COLO668 (cell line): Measurements from ENCODE around the gene TMEM225B.
"Not testable (repeated sequence)": the region's sequence is repeated elsewhere in the genome, so short reads cannot be mapped to it uniquely, and the experiment has no call there.

Experiments
- DNase-seq: peaks from one replicate; lab custom pipeline; 2025; ENCODE audit not compliant: unreplicated experiment; lab: John Stamatoyannopoulos, UW

TMEM225B gene

DNA sequence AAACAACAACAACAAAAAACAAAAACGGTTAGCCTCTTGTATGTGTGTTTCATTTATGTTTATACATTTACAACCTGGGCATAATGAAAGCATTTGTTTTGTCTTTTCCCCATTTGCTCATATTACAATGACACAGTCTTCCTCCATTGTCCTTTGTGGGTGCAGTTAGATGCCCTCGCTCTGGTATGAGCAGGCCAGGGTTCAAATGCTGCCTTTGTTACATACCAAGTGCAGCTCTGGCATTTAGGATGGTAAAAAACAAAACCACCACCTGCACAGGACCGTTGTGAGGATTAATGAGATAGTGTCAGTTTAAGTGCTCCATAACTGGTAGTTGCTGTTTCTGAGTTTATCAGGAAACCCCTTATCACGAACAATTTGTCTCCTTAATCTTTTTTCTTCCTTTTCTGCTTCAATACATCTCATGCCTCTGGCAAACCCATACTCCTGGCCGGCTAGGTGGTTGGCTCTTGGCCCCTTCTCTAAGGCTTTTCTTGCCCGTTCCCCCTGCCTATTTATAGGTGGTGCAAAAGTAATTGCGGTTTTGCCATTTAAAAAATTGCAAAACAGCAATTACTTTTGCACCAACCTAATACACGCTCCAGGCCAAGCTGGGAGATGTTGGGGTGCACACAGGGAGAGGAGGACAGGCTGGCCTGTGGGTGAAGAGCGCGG is 18.6 kb upstream of the TMEM225B start:
- DNase-seq, result no peak

DNA sequence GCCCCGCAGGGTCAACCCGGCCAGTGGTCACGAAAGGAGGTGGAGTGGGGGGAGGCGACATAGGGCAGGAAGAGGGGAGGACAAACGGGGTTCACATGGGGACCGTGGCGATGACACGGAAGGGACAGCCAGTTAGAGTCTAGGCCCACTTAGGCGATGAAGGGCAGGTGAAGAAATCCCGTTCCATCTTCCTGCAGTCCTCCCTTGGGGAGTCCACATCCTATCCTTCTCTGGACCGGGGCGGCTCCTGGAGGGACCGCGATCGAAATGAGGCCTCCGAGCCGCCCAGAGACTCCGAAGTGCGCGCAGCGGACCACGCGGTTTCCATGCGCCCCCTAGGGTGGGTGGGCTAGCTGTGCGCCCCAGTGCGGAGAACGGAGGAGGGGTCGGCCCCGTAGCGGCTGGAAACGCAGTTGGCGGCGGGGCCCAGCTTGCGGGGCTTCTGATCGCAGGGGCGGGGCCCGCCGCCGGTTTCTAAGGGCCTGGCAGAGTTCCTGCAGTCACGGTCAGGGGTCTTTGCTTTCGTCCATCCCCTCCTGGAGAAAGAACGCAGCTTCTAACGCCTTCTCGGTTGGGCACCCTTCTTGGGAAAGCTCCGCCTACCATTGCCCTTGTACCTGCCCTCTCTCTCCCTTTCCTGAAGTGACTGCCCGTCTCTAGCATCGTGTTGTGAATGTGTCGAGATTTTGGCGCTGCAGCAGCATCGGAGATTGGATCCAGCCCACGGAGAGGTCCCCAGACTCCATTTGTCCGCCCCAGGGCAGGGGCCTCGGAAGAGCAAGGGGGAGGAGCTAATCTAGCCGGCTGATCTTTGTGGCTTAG is 17.9 kb upstream of the TMEM225B start:
- peak; percentile 39 for DNase-seq

DNA sequence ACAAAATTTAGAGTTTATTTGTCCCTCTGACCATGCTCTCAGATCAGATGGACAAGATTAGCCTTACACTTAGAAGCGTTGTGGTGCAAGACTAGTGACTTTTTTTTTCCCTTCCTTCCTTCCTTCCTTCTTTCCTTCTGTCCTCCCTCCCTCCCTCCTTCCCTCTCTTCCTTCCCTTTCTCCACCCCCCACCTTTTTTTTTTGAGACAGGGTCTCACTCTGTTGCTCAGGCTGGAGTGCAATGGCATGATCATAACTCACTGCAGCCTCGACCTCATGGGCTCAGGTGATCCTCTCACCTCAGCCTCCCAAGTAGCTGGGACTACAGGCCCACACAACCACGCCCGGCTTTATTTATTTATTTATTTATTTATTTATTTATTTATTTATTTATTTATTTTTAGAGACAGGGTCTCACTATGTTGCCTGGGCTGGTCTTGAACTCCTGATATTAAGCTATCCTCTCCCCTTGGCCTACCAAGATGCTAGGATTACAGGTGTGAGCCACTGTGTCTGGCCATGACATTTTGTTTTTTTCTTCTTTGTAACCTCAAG is 17.2 kb upstream of the TMEM225B start:
- DNase-seq, result not testable (repeated sequence)

DNA sequence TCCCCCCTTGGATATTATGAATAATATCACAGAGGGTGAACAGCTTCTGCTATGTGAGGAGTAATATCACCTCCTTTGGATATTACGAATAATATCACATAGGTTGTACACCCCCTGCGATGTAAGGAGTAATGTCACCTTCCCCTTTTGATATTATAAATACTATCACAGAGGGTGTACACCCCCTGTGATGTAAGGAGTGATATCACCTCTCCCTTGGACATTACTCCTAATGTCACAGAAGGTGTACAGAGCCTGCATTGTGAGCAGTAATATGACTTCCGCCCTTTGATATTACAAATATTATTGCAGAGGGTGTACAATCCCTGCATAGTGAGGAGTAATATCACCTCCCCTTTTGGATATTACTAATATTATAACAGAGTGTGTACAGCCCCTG is 9.2 kb upstream of the TMEM225B start:
- no peak for DNase-seq

DNA sequence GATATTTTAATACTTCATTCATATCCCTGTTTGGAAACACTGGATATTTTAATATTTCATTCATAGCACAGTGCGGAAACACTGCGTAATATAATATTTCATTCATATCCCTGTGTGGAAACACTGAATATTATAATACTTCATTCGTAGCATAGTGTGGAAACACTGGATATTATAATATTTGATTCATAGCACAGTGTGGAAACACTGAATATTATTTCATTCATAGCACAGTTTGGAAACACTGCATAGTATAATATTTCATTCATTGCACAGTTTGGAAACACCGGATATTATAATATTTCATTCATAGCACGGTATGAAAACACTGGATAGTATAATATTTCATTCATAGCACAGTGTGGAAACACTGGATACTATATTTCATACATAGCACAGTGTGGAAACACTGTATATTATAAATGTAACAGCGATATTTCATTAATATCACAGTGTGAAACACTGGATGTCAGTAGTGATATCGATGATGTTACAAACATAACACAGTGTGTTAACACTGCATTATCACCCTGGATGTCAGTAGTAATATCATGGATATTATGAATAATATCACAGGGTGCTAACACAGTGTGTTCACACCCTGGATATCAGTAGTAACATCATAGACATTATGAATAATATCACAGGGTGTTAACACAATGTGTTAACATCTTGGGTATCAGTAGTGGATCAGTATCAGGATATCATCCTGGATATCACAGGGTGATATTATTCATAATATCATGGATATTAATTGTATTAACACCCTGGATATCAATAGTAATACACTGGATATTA is 2.9 kb upstream of the TMEM225B start:
- no peak for DNase-seq

DNA sequence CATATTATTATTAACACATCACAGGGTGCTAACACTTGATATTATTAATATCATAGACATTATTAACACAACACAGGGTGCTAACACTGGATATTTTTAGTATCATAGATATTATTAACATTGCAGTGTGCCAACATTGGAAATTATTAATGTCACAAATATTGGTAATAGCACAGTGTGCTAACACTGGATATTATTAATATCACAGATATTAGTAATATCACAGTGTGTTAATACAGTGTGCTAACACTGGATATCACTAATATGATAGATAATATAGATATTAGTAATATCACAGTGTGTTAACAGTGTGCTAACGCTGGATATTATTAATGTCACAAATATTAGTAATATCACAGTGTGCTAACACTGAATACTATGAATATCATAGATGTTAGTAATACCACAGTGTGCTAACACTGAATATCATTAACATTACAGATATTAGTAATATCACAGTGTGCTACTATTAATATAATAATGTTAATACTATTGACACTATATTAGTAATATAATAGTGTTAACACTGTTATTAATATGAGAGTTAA is 1.6 kb upstream of the TMEM225B start:
- no peak for DNase-seq

DNA sequence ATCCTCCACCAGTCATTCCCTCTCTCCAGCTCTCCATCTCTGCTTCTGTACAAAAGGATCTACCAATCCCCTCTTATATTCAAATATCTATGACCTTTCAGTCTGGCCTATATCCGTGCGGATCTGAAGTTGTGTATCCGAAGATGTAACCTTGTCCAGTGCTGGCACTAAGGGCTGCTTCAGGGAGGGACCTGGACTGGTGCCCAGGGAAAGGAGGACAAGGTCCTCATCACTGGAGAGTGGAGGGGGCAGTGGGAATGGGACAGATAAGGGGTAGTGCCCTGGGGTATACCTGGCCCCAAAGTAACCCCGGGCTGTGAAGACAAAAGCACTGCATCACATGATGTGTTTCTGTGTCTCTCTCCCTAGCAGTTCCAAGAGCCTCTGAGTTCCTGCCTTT is 1.8 kb downstream of the TMEM225B start:
- DNase-seq, result no peak

DNA sequence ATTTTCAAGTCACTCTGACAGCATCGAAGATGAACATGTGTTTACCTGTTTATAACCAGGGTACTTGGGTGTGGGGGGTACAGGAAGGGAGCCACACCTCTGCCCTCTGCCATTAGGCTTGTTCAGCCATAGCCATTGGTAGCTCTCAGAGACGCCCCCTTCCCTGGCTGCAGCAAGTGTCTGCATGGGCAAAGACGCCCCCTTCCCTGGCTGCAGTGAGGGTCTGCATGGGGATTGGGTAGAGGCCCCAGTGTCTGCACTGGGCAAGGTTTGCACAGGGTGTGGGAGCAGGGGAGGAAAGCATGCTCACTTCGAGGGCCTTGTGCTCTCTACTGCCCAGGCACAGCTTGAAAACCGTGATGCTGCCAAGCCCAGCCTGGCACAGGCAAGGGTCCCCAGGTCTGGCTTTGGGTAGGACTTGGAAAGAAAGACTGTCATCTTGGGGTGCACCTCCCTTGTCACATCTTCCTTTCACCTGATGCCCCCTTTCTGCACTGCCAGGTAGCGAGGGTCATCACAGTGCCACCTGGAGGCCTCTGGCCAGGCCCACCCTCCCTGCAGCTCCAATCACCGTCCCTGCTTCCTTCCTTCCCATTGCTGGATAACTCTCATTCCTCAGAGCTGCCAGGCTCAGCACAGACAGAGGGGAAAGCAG is 3.7 kb downstream of the TMEM225B start:
- DNase-seq, result no peak

DNA sequence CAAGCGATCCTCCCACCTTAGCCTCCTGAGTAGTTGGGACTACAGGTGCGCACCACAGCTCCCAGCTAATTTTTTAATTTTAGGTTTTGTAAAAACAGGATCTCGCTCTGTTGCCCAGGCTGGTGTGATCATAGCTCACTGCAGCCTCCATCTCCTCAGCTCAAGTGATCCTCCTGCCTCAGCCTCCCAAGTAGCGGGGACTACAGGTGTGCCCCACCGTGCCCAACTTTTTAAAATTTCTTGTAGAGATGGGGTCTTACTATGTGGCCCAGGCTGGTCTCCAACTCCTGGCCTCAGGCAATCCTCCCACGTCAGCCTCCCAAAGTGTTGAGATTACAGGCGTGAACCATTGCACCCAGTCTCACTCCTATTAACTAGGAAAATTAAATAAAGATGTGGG is 7.5 kb downstream of the TMEM225B start:
- DNase-seq, result no peak

DNA sequence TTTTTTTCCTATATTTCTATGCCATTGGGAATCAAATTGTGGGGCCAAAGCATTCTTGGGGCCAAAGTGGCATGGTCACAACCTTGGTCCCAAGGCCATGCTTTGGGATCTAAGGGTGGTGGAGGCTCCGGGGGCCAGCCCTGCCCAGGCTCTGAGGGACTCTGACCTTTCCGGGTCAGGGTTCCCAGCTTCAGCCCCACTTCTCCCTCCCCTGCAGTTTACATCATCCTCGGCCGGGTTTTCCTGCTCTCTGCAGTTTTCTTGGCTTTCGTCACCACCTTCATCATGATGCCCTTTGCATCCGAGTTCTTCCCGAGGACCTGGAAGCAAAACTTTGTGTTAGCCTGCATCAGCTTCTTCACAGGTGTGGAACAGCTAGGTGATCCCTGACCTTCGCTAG is 8.5 kb downstream of the TMEM225B start:
- DNase-seq, result no peak

DNA sequence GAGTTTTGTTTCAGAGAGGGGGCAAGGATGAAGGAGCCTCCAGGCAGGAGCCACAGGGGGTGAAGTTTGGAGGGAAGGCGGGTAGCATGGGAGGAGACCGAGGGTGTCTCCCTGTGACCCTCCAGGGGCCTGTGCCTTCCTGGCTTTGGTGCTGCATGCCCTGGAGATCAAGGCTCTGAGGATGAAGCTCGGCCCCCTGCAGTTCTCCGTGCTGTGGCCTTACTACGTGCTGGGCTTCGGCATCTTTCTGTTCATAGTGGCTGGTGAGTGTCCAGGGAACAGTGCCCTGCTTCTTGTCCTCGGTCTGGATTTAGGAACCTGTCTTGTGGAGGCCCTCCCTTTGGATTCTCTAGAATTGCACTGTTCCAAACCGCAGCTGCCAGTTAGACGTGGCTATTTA is 9.5 kb downstream of the TMEM225B start:
- no peak for DNase-seq

DNA sequence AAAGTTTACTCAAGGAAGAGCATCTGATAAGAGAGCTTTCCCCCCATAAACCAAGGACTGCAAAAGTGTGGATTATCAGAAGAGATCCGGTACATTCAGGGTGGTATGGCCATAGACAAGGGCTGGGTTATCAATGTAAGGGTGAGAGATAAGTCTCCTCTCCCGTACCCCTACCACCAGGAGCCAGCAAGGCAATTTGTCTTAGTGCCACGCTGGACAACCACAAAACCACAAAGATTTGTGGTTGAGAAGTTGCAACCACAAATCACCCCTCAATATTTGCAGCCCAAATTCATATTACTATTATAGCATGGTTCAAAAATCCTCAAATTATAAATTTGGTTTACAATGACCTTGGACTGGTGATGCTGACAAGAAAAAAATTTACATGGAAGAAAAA is 16.4 kb downstream of the TMEM225B start:
- DNase-seq, result no peak

DNA sequence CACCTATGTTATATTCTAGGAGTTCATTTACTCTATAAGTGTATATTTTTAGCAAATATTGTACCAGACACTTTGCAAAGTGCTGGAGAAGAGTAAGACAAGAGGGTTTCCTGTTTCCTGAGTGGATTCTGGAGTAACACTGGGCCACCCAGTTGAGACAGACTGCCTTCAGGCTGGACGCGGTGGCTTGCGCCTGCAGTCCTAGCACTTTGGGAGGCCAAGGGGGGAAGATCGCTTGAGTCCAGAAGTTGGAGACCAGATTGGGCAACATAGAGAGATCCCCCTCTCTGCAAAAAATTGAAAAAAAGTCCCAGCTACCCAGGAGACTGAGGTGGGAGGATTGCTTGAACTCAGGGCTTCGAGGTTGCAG is 17.9 kb downstream of the TMEM225B start:
- DNase-seq, result no peak

DNA sequence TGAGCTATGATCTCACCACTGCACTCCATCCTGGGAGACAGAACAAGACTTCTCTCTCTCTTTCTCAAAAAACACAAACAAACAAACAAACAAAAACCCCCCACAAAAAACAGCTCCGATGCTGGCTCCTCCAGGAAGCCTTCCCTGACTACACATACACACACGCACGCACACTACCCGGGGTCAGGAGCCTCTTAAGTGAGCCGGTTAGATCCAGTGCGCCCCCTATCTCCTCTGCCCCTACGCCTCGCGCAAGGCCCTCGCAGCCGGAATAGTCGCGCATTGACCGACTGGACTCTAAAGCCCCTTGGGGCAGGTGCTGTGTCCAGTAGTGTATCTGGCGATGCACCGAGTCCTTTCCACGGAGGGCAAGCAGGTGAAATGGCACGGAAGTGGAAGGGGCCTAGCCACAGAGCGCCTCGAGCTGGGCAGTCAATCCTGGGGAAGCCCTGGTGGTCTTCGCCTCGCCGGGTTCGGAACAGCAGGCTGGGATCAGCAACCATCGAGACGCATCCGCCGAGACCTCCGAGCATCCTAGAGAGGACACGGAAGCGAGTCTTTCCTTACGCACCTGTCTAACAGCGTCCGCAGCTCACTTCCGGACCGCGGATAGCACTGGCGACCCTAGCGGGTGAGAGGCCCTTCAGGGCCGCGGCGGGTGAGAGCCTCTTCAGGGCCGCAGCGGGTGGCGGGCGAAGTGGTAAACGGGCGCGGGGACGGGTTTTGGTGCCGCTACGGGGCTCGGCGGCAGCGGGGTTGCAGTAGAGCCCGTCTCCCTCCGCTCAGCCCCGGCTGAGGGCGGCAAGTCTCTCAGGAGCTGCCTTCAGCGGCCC is 18.5 kb downstream of the TMEM225B start, which contains the start of gene ZSCAN25:
ZSCAN25 (plus strand) TSS at position 588 of the 833 bp plus-strand sequence. CDS start 2,661 bp downstream, outside the sequence.
- peak; percentile 94 for DNase-seq

DNA sequence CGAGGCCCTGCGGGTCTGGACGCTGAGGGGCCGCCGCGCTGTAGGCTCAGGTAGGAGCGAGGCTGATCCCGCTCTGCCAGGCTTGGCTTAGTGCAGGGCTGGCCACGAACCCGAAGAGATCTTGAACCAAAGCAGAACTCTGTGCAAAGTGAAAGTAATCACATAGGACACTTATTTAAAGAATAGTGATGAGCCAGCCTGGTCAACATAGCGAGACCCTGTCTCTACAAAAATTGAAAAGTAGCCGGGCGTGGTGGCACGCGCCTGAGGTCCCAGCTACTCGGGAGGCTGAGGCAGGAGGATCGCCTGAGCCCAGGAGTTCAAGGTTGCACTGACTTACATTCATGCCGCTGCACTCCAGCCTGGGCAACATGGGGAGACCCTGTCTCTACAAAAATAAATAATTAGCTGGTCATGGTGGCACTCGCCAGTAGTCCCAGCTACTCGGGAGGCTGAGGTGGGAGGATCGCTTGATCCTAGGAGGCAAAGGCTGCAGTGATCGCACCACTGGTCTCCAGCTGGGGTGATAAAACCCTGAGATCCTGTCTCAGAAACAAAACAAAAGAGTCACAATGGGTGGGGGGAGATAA is 19.2 kb downstream of the TMEM225B start:
- no peak for DNase-seq

DNA sequence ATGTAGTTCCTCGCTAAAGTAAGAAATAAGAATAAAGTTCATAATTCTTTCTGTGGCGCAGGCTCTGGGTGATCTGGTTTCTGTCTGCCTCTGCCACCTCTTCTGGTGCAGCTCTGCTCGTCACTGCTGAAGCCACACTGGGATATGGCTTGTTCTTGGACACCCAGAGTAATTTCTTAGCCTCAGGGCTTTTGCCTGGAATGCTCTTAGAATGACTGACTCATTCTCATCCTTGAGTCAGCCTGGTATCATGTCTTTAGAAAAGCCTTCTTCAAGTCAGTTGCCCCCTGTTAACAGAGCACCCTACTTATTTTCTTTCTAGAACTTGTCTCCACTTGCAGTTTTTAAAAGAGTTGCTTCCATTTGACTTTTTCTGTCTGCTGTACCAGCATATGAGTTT is 20.7 kb downstream of the TMEM225B start:
- no peak for DNase-seq

DNA sequence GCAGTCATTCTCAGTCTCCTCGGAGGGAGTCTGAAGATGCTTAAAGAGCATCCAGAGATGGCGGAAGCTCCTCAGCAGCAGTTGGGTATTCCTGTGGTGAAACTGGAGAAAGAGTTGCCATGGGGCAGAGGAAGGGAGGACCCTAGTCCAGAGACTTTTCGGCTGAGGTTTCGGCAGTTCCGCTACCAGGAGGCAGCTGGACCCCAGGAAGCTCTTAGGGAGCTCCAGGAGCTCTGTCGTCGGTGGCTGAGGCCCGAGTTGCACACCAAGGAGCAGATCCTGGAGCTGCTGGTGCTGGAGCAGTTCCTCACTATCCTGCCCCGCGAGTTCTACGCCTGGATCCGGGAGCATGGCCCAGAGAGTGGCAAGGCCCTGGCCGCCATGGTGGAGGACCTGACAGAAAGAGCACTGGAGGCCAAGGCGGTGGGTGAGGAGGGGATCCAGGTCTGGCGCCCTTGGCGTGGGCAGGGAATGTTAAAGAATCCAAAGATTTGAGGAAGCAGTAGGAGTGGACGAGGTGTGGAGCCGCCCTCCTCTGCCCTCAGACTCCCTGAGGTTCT is 21.6 kb downstream of the TMEM225B start:
- no peak for DNase-seq

DNA sequence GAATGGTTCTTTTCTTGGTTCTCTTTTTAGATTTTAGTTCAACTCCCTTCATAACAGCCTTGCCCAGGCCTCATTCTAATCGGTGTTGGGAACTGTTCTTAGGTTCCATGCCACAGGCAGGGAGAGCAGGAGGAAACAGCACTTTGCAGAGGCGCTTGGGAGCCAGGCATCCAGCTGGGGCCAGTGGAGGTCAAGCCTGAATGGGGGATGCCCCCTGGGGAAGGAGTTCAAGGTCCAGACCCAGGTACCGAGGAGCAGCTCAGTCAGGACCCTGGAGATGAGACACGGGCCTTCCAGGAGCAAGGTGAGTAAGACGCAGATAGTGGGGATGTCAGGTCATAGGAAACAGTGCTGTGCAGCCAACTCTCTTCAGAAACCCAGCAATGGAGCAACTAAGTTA is 23.2 kb downstream of the TMEM225B start:
- DNase-seq, result no peak

DNA sequence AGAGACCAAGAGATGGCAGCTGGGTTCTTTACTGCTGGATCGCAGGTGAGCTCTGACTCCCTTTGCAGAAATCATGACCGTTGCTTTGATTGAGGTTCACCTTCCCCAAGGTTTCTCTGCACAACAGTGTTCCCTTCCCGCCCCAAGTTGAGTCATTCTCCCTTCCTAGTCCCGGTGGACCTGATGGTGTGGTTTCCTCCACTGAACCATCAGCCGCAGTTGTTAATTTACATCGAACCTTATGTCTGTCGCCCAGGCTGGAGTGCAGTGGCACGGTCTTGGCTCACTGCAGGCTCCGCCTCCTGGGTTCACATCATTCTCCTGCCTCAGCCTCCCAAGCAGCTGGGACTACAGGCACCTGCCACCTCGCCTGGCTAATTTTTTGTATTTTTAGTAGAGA is 24.5 kb downstream of the TMEM225B start:
- DNase-seq, result no peak
